ENCODE measurements around the gene FGD6.
A peak's percentile ranks its signal among the peaks of the same experiment; 100 is the strongest.

The FGD6 gene

GRCh38 chr12:95055057-95055456 lies 162.2 kb downstream of the FGD6 start:
- H3K9ac ChIP-seq (ENCODE audit: low read depth, low read length, poor library complexity), result no peak overlapping the region
- H3K27ac ChIP-seq (replicated peaks; ENCODE audit: low read length), result peak overlapping the region; percentile 65
- H3K27me3 ChIP-seq (ENCODE audit: control insufficient read depth in 3 of 3, insufficient read depth in 3 of 3, low read depth in 1 of 3, low read length in 3 of 3), result no peaks in the 10 kb centered on the region
- no peak overlapping the region for H3K4me2 ChIP-seq (ENCODE audit: insufficient read depth, low read length, poor library complexity, severe bottlenecking)
- no peak overlapping the region for H2BK5ac ChIP-seq (ENCODE audit: low read length)
- no peak overlapping the region for H2AFZ ChIP-seq (ENCODE audit: low read length)
- H4K8ac ChIP-seq (ENCODE audit: low read depth, low read length), result no peak overlapping the region
- peaks cover 21 to 93% of the 10 kb centered on the region in 2 donors for H3K36me3 ChIP-seq (replicated peaks in 1 of 2; ENCODE audit: control insufficient read depth in 2 of 2, insufficient read depth in 2 of 2, low read length in 2 of 2)
- no peak overlapping the region for H3K14ac ChIP-seq (ENCODE audit: low read length)
- H2AK5ac ChIP-seq (ENCODE audit: low read depth, low read length), result no peak overlapping the region
- no peak overlapping the region for H3K18ac ChIP-seq (ENCODE audit: low read length)
- no peak overlapping the region for H3K4me3 ChIP-seq (ENCODE audit: low read length in 2 of 2)
- no peak overlapping the region for H3K4ac ChIP-seq (ENCODE audit: low read length)
- no peak overlapping the region for H2BK120ac ChIP-seq (ENCODE audit: low read depth, low read length)
- H2BK12ac ChIP-seq (ENCODE audit: low read length), result no peak overlapping the region
- no peak overlapping the region for H4K91ac ChIP-seq (ENCODE audit: low read depth, low read length, poor library complexity)
- DNase-seq (ENCODE audit: low spot score), result peak; percentile 23
- no peaks in the 10 kb centered on the region for H3K79me1 ChIP-seq (ENCODE audit: low read depth, low read length)
- no peaks in the 10 kb centered on the region for H3K9me3 ChIP-seq (replicated peaks in 1 of 2; ENCODE audit: control insufficient read depth in 2 of 2, insufficient read depth in 1 of 2, low read depth in 1 of 2, low read length in 2 of 2)
- WGBS, 2 donors (ENCODE audit: extremely low coverage in 2 of 2, insufficient read length in 2 of 2, insufficient replicate concordance in 1 of 2), result no CpG with 5 or more reads among the region's 2 CpGs
- peaks cover 0 to 3% of the 10 kb centered on the region in 2 donors for H3K4me1 ChIP-seq (ENCODE audit: control insufficient read depth in 2 of 2, insufficient read depth in 1 of 2, low read depth in 1 of 2, low read length in 2 of 2)
- H3K23ac ChIP-seq (ENCODE audit: low read depth, low read length, poor library complexity), result no peak overlapping the region
- H2BK15ac ChIP-seq (ENCODE audit: low read length), result no peak overlapping the region

GRCh38 chr12:95054206-95054605 lies 163.1 kb downstream of the FGD6 start:
- no peak overlapping the region for H3K4me3 ChIP-seq (ENCODE audit: low read length in 2 of 2)
- H2AK5ac ChIP-seq (ENCODE audit: low read depth, low read length), result no peak overlapping the region
- no peak overlapping the region for H3K4ac ChIP-seq (ENCODE audit: low read length)
- H2BK12ac ChIP-seq (ENCODE audit: low read length), result no peak overlapping the region
- no peaks in the 10 kb centered on the region for H3K27me3 ChIP-seq (ENCODE audit: control insufficient read depth in 3 of 3, insufficient read depth in 3 of 3, low read depth in 1 of 3, low read length in 3 of 3)
- H2AFZ ChIP-seq (ENCODE audit: low read length), result no peak overlapping the region
- no peak overlapping the region for H3K9ac ChIP-seq (ENCODE audit: low read depth, low read length, poor library complexity)
- H2BK120ac ChIP-seq (ENCODE audit: low read depth, low read length), result no peak overlapping the region
- H3K14ac ChIP-seq (ENCODE audit: low read length), result no peak overlapping the region
- no peaks in the 10 kb centered on the region for H3K79me1 ChIP-seq (ENCODE audit: low read depth, low read length)
- H3K9me3 ChIP-seq (replicated peaks in 1 of 2; ENCODE audit: control insufficient read depth in 2 of 2, insufficient read depth in 1 of 2, low read depth in 1 of 2, low read length in 2 of 2), result no peaks in the 10 kb centered on the region
- H3K18ac ChIP-seq (ENCODE audit: low read length), result no peak overlapping the region
- peaks cover 22 to 93% of the 10 kb centered on the region in 2 donors for H3K36me3 ChIP-seq (replicated peaks in 1 of 2; ENCODE audit: control insufficient read depth in 2 of 2, insufficient read depth in 2 of 2, low read length in 2 of 2)
- no peak overlapping the region for H4K8ac ChIP-seq (ENCODE audit: low read depth, low read length)
- peak overlapping the region; percentile 36 for H3K27ac ChIP-seq (replicated peaks; ENCODE audit: low read length)
- no CpG with 5 or more reads among the region's 2 CpGs for WGBS, 2 donors (ENCODE audit: extremely low coverage in 2 of 2, insufficient read length in 2 of 2, insufficient replicate concordance in 1 of 2)
- peaks cover 0 to 3% of the 10 kb centered on the region in 2 donors for H3K4me1 ChIP-seq (ENCODE audit: control insufficient read depth in 2 of 2, insufficient read depth in 1 of 2, low read depth in 1 of 2, low read length in 2 of 2)
- no peak for DNase-seq (ENCODE audit: low spot score)
- no peak overlapping the region for H3K4me2 ChIP-seq (ENCODE audit: insufficient read depth, low read length, poor library complexity, severe bottlenecking)
- H2BK15ac ChIP-seq (ENCODE audit: low read length), result no peak overlapping the region
- no peak overlapping the region for H2BK5ac ChIP-seq (ENCODE audit: low read length)
- no peak overlapping the region for H3K23ac ChIP-seq (ENCODE audit: low read depth, low read length, poor library complexity)
- H4K91ac ChIP-seq (ENCODE audit: low read depth, low read length, poor library complexity), result no peak overlapping the region

GRCh38 chr12:95051241-95051640 lies 166.0 kb downstream of the FGD6 start:
- H3K14ac ChIP-seq (ENCODE audit: low read length), result no peak overlapping the region
- no peak overlapping the region for H3K23ac ChIP-seq (ENCODE audit: low read depth, low read length, poor library complexity)
- no peak overlapping the region for H2AFZ ChIP-seq (ENCODE audit: low read length)
- no peaks in the 10 kb centered on the region for H3K9me3 ChIP-seq (replicated peaks in 1 of 2; ENCODE audit: control insufficient read depth in 2 of 2, insufficient read depth in 1 of 2, low read depth in 1 of 2, low read length in 2 of 2)
- peaks cover 30 to 95% of the 10 kb centered on the region in 2 donors for H3K36me3 ChIP-seq (replicated peaks in 1 of 2; ENCODE audit: control insufficient read depth in 2 of 2, insufficient read depth in 2 of 2, low read length in 2 of 2)
- peaks cover 0 to 3% of the 10 kb centered on the region in 2 donors for H3K4me1 ChIP-seq (ENCODE audit: control insufficient read depth in 2 of 2, insufficient read depth in 1 of 2, low read depth in 1 of 2, low read length in 2 of 2)
- H2BK120ac ChIP-seq (ENCODE audit: low read depth, low read length), result no peak overlapping the region
- no peak overlapping the region for H3K4me3 ChIP-seq (ENCODE audit: low read length in 2 of 2)
- peaks cover 2% of the 10 kb centered on the region for H3K79me1 ChIP-seq (ENCODE audit: low read depth, low read length)
- H3K4me2 ChIP-seq (ENCODE audit: insufficient read depth, low read length, poor library complexity, severe bottlenecking), result no peak overlapping the region
- H2BK5ac ChIP-seq (ENCODE audit: low read length), result no peak overlapping the region
- no peak overlapping the region for H3K4ac ChIP-seq (ENCODE audit: low read length)
- no peak overlapping the region for H3K27ac ChIP-seq (replicated peaks; ENCODE audit: low read length)
- H3K18ac ChIP-seq (ENCODE audit: low read length), result no peak overlapping the region
- no peak overlapping the region for H4K91ac ChIP-seq (ENCODE audit: low read depth, low read length, poor library complexity)
- no peak overlapping the region for H2AK5ac ChIP-seq (ENCODE audit: low read depth, low read length)
- H4K8ac ChIP-seq (ENCODE audit: low read depth, low read length), result no peak overlapping the region
- H3K27me3 ChIP-seq (ENCODE audit: control insufficient read depth in 3 of 3, insufficient read depth in 3 of 3, low read depth in 1 of 3, low read length in 3 of 3), result no peaks in the 10 kb centered on the region
- no peak overlapping the region for H2BK15ac ChIP-seq (ENCODE audit: low read length)
- no CpG with 5 or more reads among the region's 4 CpGs for WGBS, 2 donors (ENCODE audit: extremely low coverage in 2 of 2, insufficient read length in 2 of 2, insufficient replicate concordance in 1 of 2)
- no peak overlapping the region for H2BK12ac ChIP-seq (ENCODE audit: low read length)
- DNase-seq (ENCODE audit: low spot score), result no peak
- H3K9ac ChIP-seq (ENCODE audit: low read depth, low read length, poor library complexity), result no peak overlapping the region

- H3K18ac ChIP-seq (ENCODE audit: low read length), result no peak overlapping the region
- no peak overlapping the region for H4K8ac ChIP-seq (ENCODE audit: low read depth, low read length)
- no peak overlapping the region for H2BK5ac ChIP-seq (ENCODE audit: low read length)
- H3K9ac ChIP-seq (ENCODE audit: low read depth, low read length, poor library complexity), result no peak overlapping the region
- no peak overlapping the region for H3K4ac ChIP-seq (ENCODE audit: low read length)
- no peak overlapping the region for H2BK120ac ChIP-seq (ENCODE audit: low read depth, low read length)
- H2AFZ ChIP-seq (ENCODE audit: low read length), result no peak overlapping the region
- no CpG with 5 or more reads among the region's 2 CpGs for WGBS, 2 donors (ENCODE audit: extremely low coverage in 2 of 2, insufficient read length in 2 of 2, insufficient replicate concordance in 1 of 2)
- H3K23ac ChIP-seq (ENCODE audit: low read depth, low read length, poor library complexity), result no peak overlapping the region
- H3K9me3 ChIP-seq (replicated peaks in 1 of 2; ENCODE audit: control insufficient read depth in 2 of 2, insufficient read depth in 1 of 2, low read depth in 1 of 2, low read length in 2 of 2), result no peaks in the 10 kb centered on the region
- H4K91ac ChIP-seq (ENCODE audit: low read depth, low read length, poor library complexity), result no peak overlapping the region
- no peak overlapping the region for H2AK5ac ChIP-seq (ENCODE audit: low read depth, low read length)
- no peaks in the 10 kb centered on the region for H3K27me3 ChIP-seq (ENCODE audit: control insufficient read depth in 3 of 3, insufficient read depth in 3 of 3, low read depth in 1 of 3, low read length in 3 of 3)
- H3K36me3 ChIP-seq (replicated peaks in 1 of 2; ENCODE audit: control insufficient read depth in 2 of 2, insufficient read depth in 2 of 2, low read length in 2 of 2), result peaks cover 11 to 98% of the 10 kb centered on the region in 2 donors
- DNase-seq (ENCODE audit: low spot score), result no peak
- no peak overlapping the region for H3K4me2 ChIP-seq (ENCODE audit: insufficient read depth, low read length, poor library complexity, severe bottlenecking)
- no peak overlapping the region for H2BK15ac ChIP-seq (ENCODE audit: low read length)
- H3K4me1 ChIP-seq (ENCODE audit: control insufficient read depth in 2 of 2, insufficient read depth in 1 of 2, low read depth in 1 of 2, low read length in 2 of 2), result no peaks in the 10 kb centered on the region
- H3K4me3 ChIP-seq (ENCODE audit: low read length in 2 of 2), result no peak overlapping the region
- no peaks in the 10 kb centered on the region for H3K79me1 ChIP-seq (ENCODE audit: low read depth, low read length)
- H3K27ac ChIP-seq (replicated peaks; ENCODE audit: low read length), result no peak overlapping the region
- H2BK12ac ChIP-seq (ENCODE audit: low read length), result no peak overlapping the region
- no peak overlapping the region for H3K14ac ChIP-seq (ENCODE audit: low read length)
Measured at GRCh38 chr12:95037906-95038305, 179.4 kb downstream of the FGD6 start.

Data from neuronal stem cell (in vitro differentiated cells).